A549 (cell line): ENCODE measurements around the gene NEMF. TPM values are rescaled to one million over a fixed set of nuclear protein-coding genes. Genes with fewer than 3 reads are reported as not detected.
"Not testable (repeated sequence)": the region's sequence is repeated elsewhere in the genome, so short reads cannot be mapped to it uniquely, and the experiment has no call there.

Source experiments
- ATAC-seq, 2 experiments: fragments of 200-7000 bp in 1 of 2; fragments of >200 bp in 1 of 2; cut with Nextera tagmentation in 1 of 2; cut with Tn5 transposase in 1 of 2; 3 replicates each; pipeline versions ENCODE4 v1.8.0 to v1.9.1; 2018 to 2020; ENCODE audit warnings: mild to moderate bottlenecking in 1 of 2, moderate library complexity in 1 of 2
- CTCF ChIA-PET: fragments of 300-600 bp; sonication (Branson Sonifier 250); formaldehyde crosslinking; extraction: SDS; loops from one replicate; lab custom pipeline; 2021; ENCODE audit warnings: antibody characterized with exemption, inconsistent platforms; lab: Yijun Ruan, JAX
- POLR2A ChIA-PET: fragments of 350-600 bp; formaldehyde crosslinking; extraction: SDS; loops from one replicate; lab custom pipeline; 2021; ENCODE audit warnings: antibody characterized with exemption, inconsistent platforms; lab: Yijun Ruan, JAX
- DNase-seq, 2 experiments: peaks; one replicate each; pipeline versions ENCODE4 v3.0.0 to v3.0.0-alpha.2; 2011 to 2016; ENCODE audit warnings: low read depth in 1 of 2, low spot score in 1 of 2
- FAIRE-seq: peaks from 2 replicates; lab custom pipeline; 2011; peaks lifted over from hg19 to GRCh38; lab: Jason Lieb, UNC
- H3K27ac ChIP-seq, 2 experiments: fragments of >200 bp; sonication (Bioruptor Twin); formaldehyde crosslinking; 3 replicates each; pipeline ENCODE4 v1.5.1; 2016 to 2017
- H3K4me1 ChIP-seq: fragments of >200 bp; sonication (Bioruptor Twin); formaldehyde crosslinking; 3 replicates; pipeline ENCODE4 v1.6.1; 2016
- H3K4me2 ChIP-seq: fragments of >200 bp; sonication (Bioruptor Twin); formaldehyde crosslinking; 3 replicates; pipeline ENCODE4 v1.6.1; 2016
- H3K4me3 ChIP-seq: fragments of >200 bp; sonication (Bioruptor Twin); formaldehyde crosslinking; 3 replicates; pipeline ENCODE4 v1.5.1; 2016
- H3K9me3 ChIP-seq: fragments of >200 bp; sonication (Bioruptor Twin); formaldehyde crosslinking; 3 replicates; pipeline ENCODE4 v1.6.1; 2016
- CBX2 ChIP-seq: fragments of 200-600 bp; sonication (generic); IDR thresholded peaks from 2 replicates; pipeline ENCODE4 v1.6.1; 2016; ENCODE audit warnings: low read depth, mild to moderate bottlenecking, borderline replicate concordance
- CBX8 ChIP-seq: fragments of 200-600 bp; sonication (generic); IDR thresholded peaks from 2 replicates; pipeline ENCODE4 v1.6.1; 2016
- CHD2 ChIP-seq: fragments of 150-350 bp; IDR thresholded peaks from 2 replicates; pipeline ENCODE4 v1.6.1; 2014; ENCODE audit warnings: low read length; ENCODE audit not compliant: partially characterized antibody
- CTCF ChIP-seq: fragments of >200 bp; sonication (Bioruptor Twin); formaldehyde crosslinking; IDR thresholded peaks from 3 replicates; pipeline ENCODE4 v1.5.1; 2016
- EHF ChIP-seq: fragments of 250-450 bp; sonication (Bioruptor Pico); IDR thresholded peaks from 2 replicates; pipeline ENCODE4 v1.5.0; 2020; ENCODE audit warnings: mild to moderate bottlenecking
- ELK1 ChIP-seq: fragments of 150-350 bp; IDR thresholded peaks from 2 replicates; pipeline ENCODE4 v1.6.1; 2014; ENCODE audit warnings: low read depth, mild to moderate bottlenecking, low read length
- FOSB ChIP-seq: fragments of 250-450 bp; sonication (Bioruptor Pico); IDR thresholded peaks from 2 replicates; pipeline ENCODE4 v1.5.0; 2020; ENCODE audit warnings: mild to moderate bottlenecking, moderate library complexity
- FOSL2 ChIP-seq, 2 experiments: fragments of 450-650 bp in 1 of 2; fragments of >200 bp in 1 of 2; sonication (Bioruptor Twin) in 1 of 2; formaldehyde crosslinking; IDR thresholded peaks; 2 replicates each; pipeline versions ENCODE4 v1.5.0 to v1.6.1; 2016 to 2020; ENCODE audit warnings: mild to moderate bottlenecking in 1 of 2, moderate library complexity in 1 of 2
- HDAC2 ChIP-seq: fragments of 200-600 bp; sonication (generic); IDR thresholded peaks from 2 replicates; pipeline ENCODE4 v1.6.1; 2016
- JUN ChIP-seq, 2 experiments: fragments of >200 bp; sonication (Bioruptor Twin); formaldehyde crosslinking; IDR thresholded peaks; 2 replicates in 1 of 2; 3 replicates in 1 of 2; pipeline ENCODE4 v1.6.1; 2016 to 2017
- JUNB ChIP-seq: fragments of >200 bp; sonication (Bioruptor Twin); formaldehyde crosslinking; IDR thresholded peaks from 2 replicates; pipeline ENCODE4 v1.6.1; 2016
- KDM5A ChIP-seq: fragments of 200-600 bp; sonication (generic); IDR thresholded peaks from 2 replicates; pipeline ENCODE4 v1.6.1; 2016; ENCODE audit warnings: antibody characterized with exemption, mild to moderate bottlenecking
- MAFK ChIP-seq: fragments of 450-650 bp; IDR thresholded peaks from 2 replicates; pipeline ENCODE4 v1.6.1; 2014; ENCODE audit not compliant: partially characterized antibody
- MAX ChIP-seq: IDR thresholded peaks from 2 replicates; pipeline ENCODE4 v1.6.1; 2012
- NFE2L2 ChIP-seq: fragments of 150-350 bp; conservative IDR thresholded peaks from 2 replicates; pipeline ENCODE4 v1.6.1; 2014; ENCODE audit warnings: low read length
- NR3C1 ChIP-seq: fragments of >200 bp; sonication (Bioruptor Twin); formaldehyde crosslinking; IDR thresholded peaks from 3 replicates; pipeline ENCODE4 v1.6.1; 2017
- PHF8 ChIP-seq: fragments of 200-600 bp; sonication (generic); IDR thresholded peaks from 2 replicates; pipeline ENCODE4 v1.6.1; 2016; ENCODE audit warnings: low read depth, mild to moderate bottlenecking, antibody characterized with exemption, moderate library complexity, borderline replicate concordance
- RNF2 ChIP-seq: fragments of 200-600 bp; sonication (generic); IDR thresholded peaks from 2 replicates; pipeline ENCODE4 v1.6.1; 2016; ENCODE audit warnings: low read depth, mild to moderate bottlenecking, antibody characterized with exemption, moderate library complexity, borderline replicate concordance
- SMC3 ChIP-seq: fragments of >200 bp; sonication (Bioruptor Twin); formaldehyde crosslinking; IDR thresholded peaks from 3 replicates; pipeline ENCODE4 v1.6.1; 2018; ENCODE audit warnings: inconsistent platforms
- TP53 ChIP-seq: fragments of 250-450 bp; sonication (Bioruptor Pico); IDR thresholded peaks from 2 replicates; pipeline ENCODE4 v1.5.0; 2021; ENCODE audit warnings: mild to moderate bottlenecking, moderate library complexity
- ZNF302 ChIP-seq: fragments of 250-450 bp; sonication (Bioruptor Pico); IDR thresholded peaks from 2 replicates; pipeline ENCODE4 v1.9.0; 2021; ENCODE audit warnings: inconsistent platforms, mild to moderate bottlenecking, moderate library complexity
- WGBS: methylation state at CpG from one replicate; pipeline ENCODE4 v1.1.6; 2017; ENCODE audit errors: missing lambda C conversion rate; 5-methylcytosine and 5-hydroxymethylcytosine counted together
- polyA plus RNA-seq, 4 experiments: library from polyadenylated mRNA; depleted of rRNA in 3 of 4; stranded (reverse); fragments of >200 nt; fragmentation: RNase III in 1 of 4; extraction: RNeasy Plus Mini Kit Qiagen cat#74134 plus additional on column Dnase treatment in 1 of 4; gene quantifications; 2 replicates in 3 of 4; 3 replicates in 1 of 4; pipeline ENCODE4 v1.2.3, GENCODE V29; 2011 to 2017

The NEMF gene
- polyA plus RNA-seq, 2 of the 4 experiments (the other 2 are of a cell fraction), result 58.3 to 59.6 TPM

GRCh38 chr14:49820176-49820575 lies 32.4 kb downstream of the NEMF start:
- no peak overlapping the region for H3K4me2 ChIP-seq
- H3K27ac ChIP-seq, result no peak overlapping the region
- no peak for DNase-seq
- TF ChIP-seq CHD2, result no peak
- TF ChIP-seq PHF8, result no peak
- no peak for TF ChIP-seq FOSB (CRISPR knock-in tag)
- TF ChIP-seq RNF2, result no peak
- no peak for TF ChIP-seq MAX
- no peak for TF ChIP-seq CTCF
- TF ChIP-seq KDM5A, result no peak
- TF ChIP-seq, all 56 proteins: peak for 0
- H3K4me3 ChIP-seq, result no peak overlapping the region
- H3K4me1 ChIP-seq, result no peaks in the 10 kb centered on the region
- no peak for FAIRE-seq
- peaks cover 19% of the 10 kb centered on the region for H3K9me3 ChIP-seq
- WGBS, result 95% methylated on average over 12 of the region's 12 CpGs
- no peak for ATAC-seq
- POLR2A ChIA-PET, result no interaction called here
- CTCF ChIA-PET, result interaction anchor here (3.6 kb wide), 1 partner anchor 33 kb away, joined by 10 read pairs; the partner anchor contains the start of gene NEMF

GRCh38 chr14:49816844-49817243 lies 35.7 kb downstream of the NEMF start:
- Histone ChIP-seq H3K4me2 (no peak overlapping the region), H3K9me3 (peaks cover 19% of the 10 kb centered on the region), H3K4me1 (no peaks in the 10 kb centered on the region), H3K4me3 (no peak overlapping the region), H3K27ac (no peak overlapping the region)
- CTCF ChIA-PET, result interaction anchor here (2.8 kb wide), 1 partner anchor 14 kb away, joined by 16 read pairs; no protein-coding TSS in a partner anchor
- ATAC-seq, result no peak
- no peak for FAIRE-seq
- POLR2A ChIA-PET, result no interaction called here
- 90% methylated on average over 3 of the region's 3 CpGs for WGBS
- DNase-seq, result no peak
- TF ChIP-seq FOSB (CRISPR knock-in tag), result no peak
- no peak for TF ChIP-seq HDAC2
- no peak for TF ChIP-seq NR3C1
- no peak for TF ChIP-seq CTCF
- TF ChIP-seq FOSL2 (IDR thresholded peaks at IDR 0.05), result no peak
- TF ChIP-seq FOSL2 (CRISPR knock-in tag; IDR thresholded peaks at IDR 0.05), result no peak
- no peak for TF ChIP-seq ZNF302 (CRISPR knock-in tag)
- no peak for TF ChIP-seq EHF (CRISPR knock-in tag)
- no peak for TF ChIP-seq MAFK
- TF ChIP-seq TP53 (CRISPR knock-in tag), result no peak
- TF ChIP-seq CBX8, result no peak
- no peak for TF ChIP-seq SMC3
- no peak for TF ChIP-seq NFE2L2
- no peak for TF ChIP-seq KDM5A
- TF ChIP-seq ELK1, result no peak
- TF ChIP-seq JUN (IDR thresholded peaks at IDR 0.05), result no peak
- TF ChIP-seq JUNB, result no peak
- no peak for TF ChIP-seq CBX2
- TF ChIP-seq, all 56 proteins: peak for 0

GRCh38 chr14:49816118-49816517 lies 36.5 kb downstream of the NEMF start:
- H3K4me2 ChIP-seq, H3K4me1 ChIP-seq, FAIRE-seq, H3K27ac ChIP-seq, DNase-seq, POLR2A ChIA-PET, H3K4me3 ChIP-seq, ATAC-seq: not testable (repeated sequence)
- 92% methylated on average over 2 of the region's 2 CpGs for WGBS
- CTCF ChIA-PET, result interaction anchor here (1.2 kb wide), 1 partner anchor 46 kb away, joined by 4 read pairs; no protein-coding TSS in a partner anchor
- peaks cover 19% of the 10 kb centered on the region for H3K9me3 ChIP-seq
